Dedifferentiated amniotic fluid mesenchymal stem cell (primary cell): ENCODE data around the gene PPP1R14D.

Experiments used
- DNase-seq: peaks from one replicate; pipeline ENCODE4 v3.0.0-alpha.2; 2016; ENCODE audit errors: extremely low spot score

PPP1R14D gene

DNA sequence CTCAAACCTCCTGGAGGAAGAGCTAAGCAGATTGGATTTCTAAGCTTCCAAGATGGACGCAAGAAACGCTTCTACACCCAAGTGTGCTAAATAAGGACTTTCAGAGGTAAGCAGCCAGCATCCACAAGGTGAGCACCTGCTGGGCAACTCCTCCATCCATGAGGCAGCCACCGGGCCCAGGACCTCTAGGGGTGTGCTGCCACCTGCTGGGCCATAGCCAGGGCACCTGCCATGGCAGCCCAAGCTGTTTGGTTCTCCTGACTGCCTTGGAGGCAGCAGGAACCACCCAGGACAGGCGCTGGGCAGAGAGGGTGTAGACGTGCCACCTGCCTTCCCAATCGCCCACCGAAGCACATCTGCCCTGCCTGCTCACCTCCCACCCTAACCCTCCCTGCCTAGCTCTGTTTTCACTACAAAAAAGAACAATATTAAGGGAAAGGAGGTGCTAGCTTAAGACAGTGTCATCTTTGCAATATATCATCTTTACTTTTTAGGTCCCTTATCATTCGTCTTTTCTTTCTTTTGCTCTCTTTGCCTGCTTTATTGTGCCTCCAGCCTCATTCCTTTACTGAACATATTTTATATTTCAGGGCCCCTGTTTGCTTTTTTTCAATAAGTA lies 45.8 kb downstream of the PPP1R14D start:
- no peak for DNase-seq

DNA sequence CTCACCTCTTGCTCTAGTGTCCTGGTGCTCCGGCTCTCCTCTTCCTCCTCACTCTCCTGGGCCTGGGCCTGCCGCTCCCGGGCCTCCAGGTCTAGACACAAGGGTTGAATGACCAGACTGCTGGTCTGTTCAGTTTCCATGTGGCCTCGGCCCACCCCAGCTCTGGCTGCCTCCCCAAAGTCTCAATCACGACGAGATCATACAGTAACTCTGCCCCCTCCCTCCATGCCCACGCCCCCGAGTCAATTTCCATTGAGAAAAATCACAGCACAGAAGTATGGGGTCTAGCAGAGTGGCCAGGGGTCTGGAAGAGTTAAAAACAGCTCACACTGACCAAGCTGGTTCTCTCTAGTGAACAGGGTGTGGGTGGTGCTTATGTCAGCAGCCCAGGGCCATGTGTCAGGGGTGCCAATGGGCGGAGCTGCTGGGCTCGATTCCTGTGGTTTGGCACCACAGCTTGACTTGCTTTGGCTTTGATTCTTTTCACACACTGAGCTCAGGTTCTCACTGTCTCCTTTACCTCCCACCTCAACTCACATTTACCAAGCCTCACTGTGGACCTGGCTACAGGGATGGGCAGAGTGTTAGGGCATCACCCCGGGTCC lies 51.9 kb downstream of the PPP1R14D start:
- DNase-seq, result peak; percentile 66

DNA sequence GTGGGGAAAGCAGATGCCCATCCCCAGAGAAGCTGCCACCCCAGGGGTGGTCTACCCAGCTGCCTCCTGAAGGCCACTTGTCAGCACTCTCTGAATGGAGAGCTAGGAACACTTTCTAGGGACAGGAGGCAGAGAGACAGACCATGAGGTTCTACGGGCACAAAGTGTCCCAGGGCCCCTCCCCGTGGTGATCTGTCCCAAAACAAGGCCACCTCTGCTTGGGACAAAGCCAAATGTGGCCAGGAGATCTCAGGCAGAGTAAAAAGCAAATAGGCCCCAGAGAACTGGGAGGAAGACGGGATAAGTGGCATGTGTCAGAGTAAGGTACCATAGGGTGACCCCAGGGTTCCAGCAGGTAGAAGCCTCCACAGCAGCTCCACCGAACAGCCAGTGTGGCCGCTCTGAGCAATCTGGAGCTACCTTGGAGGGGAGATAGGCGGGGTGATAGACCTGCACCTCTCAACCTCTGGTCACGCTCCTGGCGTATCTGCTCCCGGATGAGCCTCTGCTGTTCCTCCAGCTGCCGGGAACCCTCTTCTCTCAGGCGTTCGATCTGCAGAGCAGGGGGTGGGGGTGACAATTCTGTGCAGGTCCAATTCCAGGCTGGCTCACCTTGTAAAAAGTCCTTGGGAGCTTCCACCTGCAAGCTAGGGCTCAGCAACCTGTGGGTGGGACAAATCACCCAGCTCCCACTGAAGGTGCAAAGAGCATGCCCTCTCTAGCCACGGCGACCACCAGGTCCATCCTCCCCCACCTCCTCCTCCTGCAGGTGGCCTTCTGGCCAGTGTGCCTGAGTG lies 52.6 kb downstream of the PPP1R14D start:
- DNase-seq, result no peak

DNA sequence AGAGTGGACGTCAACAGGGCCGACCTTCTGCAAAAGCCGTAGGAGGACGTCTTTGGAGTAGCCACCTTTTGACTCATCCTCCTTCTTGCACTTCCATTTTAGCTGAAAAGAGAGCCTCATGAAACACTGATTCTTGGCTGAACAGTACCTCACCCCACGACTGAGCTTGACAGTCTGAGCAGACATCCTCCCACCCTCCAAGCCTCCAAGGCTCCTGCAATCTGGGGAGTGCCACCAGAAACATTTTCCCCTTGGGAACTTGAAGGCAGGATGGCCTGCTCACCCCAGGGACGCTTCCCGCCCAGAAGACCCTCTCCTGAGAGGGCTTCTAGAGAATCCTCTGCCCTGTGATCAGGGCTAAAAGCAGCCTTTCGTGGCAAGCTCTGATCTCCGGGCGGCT lies 53.5 kb downstream of the PPP1R14D start:
- DNase-seq, result no peak

DNA sequence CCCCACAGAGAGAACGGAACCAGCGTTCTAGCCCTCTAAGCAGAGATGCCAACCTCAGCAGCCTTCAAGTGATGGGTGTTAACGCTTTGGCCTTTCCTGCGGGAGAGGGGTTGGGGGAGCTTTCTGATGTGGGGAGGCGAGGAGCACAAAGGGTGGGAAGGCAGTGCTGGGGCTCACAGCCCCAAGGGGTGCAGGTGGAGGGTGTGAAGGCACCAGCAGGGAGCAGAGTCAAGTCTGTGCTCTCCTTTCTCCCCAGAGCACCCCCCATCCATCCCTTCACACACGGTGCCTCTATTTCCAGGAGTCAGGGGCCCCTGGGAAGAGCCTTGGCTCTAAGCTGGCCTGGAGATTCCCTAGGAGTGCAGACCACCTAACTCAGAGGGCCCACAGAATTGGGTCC lies 54.6 kb downstream of the PPP1R14D start:
- no peak for DNase-seq

DNA sequence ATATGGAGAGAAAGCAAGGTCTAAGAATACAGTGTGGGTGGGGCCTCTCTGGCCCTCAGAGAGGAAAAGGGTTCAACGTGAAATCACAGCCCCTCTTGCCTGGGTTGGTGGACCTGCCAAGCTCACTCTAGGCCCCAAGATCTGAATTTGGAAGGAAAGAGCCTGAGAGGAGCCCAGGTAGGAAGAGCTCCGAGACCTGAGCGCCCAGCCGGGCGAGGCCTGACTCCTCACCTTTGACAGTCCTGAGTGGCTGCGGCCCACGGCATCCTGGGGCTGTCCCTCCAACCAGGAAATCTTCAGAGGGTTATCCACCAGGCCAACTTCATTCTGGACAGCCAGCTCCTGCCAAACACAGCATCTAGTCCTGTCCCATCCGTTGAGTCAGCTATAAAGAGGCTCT lies 55.0 kb downstream of the PPP1R14D start:
- no peak for DNase-seq

DNA sequence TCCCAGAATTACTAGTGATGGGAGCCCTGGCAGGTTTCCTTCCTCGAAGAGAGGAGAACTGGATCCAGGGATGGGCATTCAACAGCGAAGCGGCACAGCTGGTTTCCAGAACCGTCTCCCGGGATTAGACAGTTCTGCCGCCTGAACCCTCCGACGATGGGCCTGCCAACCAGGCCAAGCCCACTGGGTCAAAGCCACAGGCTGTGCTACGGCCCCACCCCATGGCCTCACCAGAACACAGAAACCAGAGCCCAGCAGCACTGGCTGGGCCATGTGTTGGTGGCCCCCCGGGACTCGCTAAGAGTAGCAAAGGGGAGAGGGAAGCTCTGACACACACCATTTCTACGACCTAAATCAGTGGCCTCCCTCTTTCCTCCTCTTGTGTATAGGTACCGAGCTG lies 56.5 kb downstream of the PPP1R14D start:
- DNase-seq, result no peak

DNA sequence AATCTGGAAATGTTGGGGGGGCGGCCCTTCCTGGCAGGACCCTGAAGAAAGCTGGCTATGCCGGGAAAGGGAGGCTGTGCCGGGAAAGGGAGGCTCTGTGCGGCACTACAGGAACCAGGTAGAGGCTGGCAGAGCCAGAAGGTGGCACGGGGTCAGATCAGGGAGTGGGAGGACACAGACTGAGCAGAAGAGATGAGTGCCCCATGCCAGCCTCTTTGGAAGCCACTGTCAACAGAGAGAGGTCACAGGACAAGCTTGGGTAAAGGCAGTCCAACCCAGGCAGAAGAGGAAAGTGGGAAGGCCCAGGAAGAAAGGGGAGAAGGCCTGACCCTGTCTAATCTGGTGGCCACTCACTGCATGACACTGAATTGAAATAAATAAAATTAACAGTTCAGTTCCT lies 57.3 kb downstream of the PPP1R14D start:
- DNase-seq, result no peak

DNA sequence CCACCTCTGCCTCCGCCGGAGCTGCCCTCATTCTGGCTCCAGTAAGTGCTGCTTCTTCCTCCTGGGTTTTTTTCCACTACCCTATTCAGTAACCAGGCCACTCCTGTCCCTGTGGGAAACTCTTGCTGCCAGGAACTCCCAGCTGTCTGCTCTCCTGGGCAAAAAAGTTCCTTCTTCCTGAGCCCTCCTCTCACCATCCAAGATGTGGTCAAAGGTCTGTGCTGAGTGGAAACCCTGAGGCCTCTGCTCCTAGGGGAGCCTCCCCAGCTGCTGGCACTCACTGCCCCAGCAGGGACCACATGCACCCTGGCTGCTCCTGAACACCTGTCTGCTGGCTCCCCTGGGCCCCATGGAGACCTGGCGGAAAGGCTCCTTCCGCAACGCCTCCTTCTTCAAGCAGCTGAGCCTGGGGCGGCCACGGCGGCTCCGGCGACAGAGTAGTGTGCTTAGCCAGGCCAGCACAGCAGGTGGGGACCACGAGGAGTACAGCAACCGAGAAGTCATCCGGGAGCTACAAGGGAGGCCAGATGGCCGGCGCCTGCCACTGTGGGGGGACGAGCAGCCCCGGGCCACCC lies 58.3 kb downstream of the PPP1R14D start:
- no peak for DNase-seq

DNA sequence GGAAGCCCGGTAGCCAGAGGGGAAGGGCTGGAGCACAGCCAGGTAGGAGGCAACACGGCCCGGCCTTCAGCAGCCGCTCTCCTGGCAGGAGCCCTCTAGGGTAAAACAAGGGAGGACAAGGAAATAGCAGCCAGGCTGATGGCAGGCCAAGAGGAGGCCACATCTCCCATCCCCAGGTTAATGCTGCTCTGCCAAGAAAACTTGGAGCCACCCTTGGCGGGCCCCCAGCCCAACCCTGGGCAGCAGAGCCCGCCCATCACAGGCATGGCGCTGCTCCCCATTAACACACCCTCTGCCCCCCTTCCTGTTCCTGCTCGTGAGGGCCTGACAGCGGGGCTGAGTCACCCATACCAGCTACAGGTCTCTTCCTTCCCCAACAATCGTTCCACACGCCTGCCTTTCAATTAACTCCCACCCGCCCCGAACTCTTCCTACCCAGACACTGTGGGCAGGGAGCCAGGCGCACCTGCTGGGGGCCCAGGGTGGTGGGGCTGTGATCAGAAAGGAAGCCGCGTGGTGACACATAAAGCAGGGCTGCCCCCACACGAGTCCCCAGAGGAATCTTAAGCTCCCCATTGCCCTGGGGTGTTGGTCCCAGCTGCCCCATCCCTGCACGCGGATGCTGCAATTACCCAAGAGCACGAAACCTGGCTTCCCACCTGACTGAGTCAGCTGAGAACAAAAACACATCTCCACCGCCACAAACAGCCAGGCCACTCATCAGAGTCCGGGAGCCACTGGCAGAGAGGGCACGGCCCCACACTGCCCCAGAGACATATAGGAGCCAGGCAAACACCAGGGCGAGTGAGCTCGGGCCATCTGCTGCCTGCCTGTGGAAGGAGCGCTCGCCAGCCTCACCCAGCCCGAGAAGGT lies 59.0 kb downstream of the PPP1R14D start, which contains the start of gene C15orf62:
TSS of gene C15orf62 (plus strand) at position 707 of the 873 bp plus-strand sequence. CDS start 516 bp downstream, outside the sequence.
- no peak for DNase-seq

DNA sequence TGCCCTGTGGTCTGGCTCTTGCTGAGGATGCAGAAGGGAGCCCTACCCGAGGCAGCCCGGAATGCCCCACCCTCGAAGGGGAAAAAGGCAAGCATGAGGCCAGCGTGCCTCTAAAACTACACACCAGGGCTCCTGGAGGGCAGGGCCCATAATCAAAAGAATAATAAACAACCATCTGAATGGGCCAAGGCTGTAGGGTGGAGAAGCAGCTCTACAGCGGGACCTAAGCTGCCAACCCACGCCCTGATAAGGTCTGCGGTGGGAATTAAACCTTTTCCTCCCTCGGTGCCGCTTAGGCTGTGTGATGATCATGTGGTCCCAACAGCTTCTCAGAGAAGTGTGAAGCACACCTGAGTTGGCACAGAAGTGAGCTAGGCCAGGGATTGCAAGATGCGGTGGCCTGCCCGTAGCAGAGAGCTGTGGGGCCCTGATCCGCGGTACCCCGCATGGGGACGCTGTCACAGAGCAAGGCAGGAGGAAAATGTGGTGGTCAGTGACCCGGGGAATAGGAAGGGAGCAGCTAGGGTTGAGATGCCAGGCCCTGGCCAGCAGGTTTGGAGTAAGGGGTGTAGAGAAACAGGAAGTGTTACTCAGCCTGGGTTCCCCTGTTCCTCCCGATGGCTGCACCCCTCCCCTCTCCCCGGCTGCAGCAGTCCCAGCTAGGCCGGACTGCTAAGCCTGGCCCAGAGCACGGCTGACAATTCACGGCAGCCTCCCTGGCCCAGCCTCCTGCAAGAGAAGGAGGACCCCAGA lies 59.8 kb downstream of the PPP1R14D start:
- no peak for DNase-seq

DNA sequence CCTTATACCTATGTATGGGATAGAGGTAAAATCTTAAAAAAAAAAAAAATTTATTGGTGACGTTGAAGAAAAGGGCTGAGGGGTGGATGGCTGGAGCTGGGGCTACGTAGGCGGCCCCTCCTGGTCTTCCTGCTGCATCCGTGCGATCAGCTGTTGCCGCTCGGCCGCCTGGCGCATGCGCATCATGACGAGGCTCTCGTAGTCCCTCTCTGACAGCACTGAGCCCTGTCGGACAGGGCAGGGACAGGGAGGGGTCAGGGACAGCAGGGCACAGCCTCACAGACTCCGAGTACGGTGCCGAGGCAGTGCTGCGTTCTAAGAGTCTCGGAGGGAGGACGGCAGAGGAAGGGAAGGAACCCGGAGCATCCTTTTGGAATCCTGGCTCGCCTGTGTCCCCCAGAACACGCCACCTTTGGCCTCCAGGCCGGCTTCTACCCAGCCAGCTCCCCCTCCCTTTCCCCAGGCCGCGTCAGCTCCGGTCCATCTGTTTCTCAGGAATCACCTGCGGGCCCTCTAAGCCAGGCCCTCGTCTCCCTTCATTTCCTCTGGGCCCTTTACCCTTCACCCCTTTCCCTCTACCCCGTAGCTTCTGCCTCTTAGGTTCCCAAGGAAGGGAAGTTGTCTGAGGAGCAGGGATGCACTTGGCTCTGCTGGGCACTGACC lies 60.5 kb downstream of the PPP1R14D start:
- no peak for DNase-seq

DNA sequence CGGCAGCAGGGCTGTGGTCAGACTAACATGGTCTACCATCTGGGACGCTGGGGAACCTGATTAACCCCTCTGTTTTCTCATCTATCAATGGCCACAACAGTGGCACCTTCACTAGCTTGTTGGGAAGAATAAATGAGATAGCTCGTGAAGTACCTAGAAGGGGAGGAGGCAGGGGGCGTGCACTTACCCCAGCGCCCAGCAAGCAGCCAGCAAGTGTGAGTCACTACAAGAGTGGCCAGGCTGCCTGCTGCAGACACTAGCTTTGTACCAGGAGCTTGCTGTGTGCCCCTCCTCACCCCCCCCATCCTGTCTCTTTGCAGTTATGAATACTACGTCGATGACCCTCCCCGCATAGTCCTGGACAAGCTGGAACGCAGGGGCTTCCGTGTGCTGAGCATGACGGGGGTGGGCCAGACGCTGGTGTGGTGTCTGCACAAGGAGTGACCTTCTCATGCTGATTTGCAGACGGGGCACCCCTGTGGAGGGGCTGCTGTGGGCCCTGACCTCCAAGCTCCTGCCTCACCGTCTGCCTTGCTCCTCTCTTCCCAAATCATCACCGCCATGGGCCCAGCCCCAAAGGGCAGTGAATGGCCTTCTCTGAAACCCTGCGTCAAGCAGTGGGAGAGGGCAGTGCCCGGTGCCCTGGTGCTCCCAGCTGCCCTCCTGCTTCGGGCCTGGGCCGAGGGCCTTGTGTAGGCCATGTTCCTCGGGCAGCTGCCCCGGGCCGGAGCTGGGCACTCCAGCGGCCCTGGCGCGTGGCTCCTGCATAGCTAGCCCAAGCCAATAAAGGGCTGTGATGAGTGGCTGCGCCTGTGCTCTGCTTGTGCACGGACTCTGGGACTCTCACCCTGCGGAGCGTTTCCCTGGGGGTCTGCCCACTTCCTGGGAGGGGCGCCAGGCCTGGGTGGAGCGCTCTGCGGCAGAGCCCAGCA lies 61.3 kb downstream of the PPP1R14D start:
- no peak for DNase-seq

DNA sequence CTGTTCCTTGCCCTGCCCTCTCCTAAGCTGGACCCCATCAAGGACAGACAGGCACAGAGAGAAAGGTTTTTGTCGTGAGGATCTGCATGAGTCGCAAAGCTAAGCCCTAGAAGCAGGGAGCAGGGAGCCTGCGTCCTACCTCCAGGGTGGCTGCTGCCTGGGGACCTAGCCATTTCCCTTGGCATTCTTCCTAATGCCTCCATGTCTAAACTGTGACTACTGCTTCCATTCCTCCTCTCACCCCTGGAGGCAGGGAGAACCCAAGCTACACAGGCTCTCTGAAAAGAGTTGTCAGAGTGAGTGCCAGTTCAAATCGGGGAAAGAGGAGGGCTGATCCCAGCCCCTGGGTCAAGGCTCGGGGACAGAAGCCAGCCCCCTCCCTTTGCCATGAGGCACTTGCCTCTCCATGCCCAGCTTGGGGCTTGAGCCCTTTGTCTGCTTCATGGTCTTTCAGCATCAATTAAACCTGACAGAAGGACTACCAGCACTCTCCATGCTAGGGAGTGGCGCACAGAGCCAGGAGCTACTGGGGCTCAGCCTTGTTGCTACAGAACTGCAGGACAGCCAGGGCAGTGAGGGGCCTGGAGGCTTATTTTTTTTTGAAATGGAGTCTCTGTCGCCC lies 62.2 kb downstream of the PPP1R14D start:
- DNase-seq, result no peak
